OCI-LY7 (cell line): ENCODE measurements around the gene NFYB. TPM values are rescaled to one million over a fixed set of nuclear protein-coding genes. Genes with fewer than 3 reads are reported as not detected.

ENCODE experiments used
- BruUV-seq: library from RNA; stranded (reverse); fragments of 400-500 nt; replicated peaks from 2 replicates; lab custom pipeline; 2021; lab: Mats Ljungman, UMichigan
- CTCF ChIA-PET: fragments of 300-600 bp; sonication (Branson Sonifier 250); formaldehyde crosslinking; loops from one replicate; lab custom pipeline; 2022; ENCODE audit warnings: antibody characterized with exemption; ENCODE audit not compliant: unreplicated experiment; lab: Charles Lee
- POLR2A ChIA-PET: fragments of 300-600 bp; sonication (Branson Sonifier 250); formaldehyde crosslinking; loops from one replicate; lab custom pipeline; 2022; ENCODE audit warnings: antibody characterized with exemption; lab: Charles Lee
- DNase-seq: peaks from one replicate; pipeline ENCODE4 v3.0.0-alpha.2; 2015; ENCODE audit warnings: low spot score
- H2AFZ ChIP-seq: fragments of 200-600 bp; sonication (generic), shearing (Covaris generic); 2 replicates; pipeline ENCODE4 v1.6.1; 2014; ENCODE audit warnings: mild to moderate bottlenecking, antibody characterized with exemption, low read length, moderate library complexity
- H3K27ac ChIP-seq: fragments of 200-600 bp; sonication (generic); 2 replicates; pipeline ENCODE4 v1.5.1; 2014; ENCODE audit warnings: mixed run types, low read depth, mild to moderate bottlenecking, moderate library complexity, low read length, inconsistent platforms; ENCODE audit not compliant: poor library complexity, severe bottlenecking
- H3K36me3 ChIP-seq: fragments of 200-600 bp; sonication (generic); 2 replicates; pipeline ENCODE4 v1.6.1; 2014; ENCODE audit warnings: mild to moderate bottlenecking, antibody characterized with exemption, low read length, moderate library complexity, mixed read lengths; ENCODE audit not compliant: insufficient read depth
- H3K4me1 ChIP-seq: fragments of 200-600 bp; sonication (generic); 2 replicates; pipeline ENCODE4 v1.5.1; 2014; ENCODE audit warnings: mild to moderate bottlenecking, low read length; ENCODE audit not compliant: insufficient read depth, poor library complexity, severe bottlenecking
- H3K4me2 ChIP-seq: fragments of 200-600 bp; sonication (generic); 2 replicates; pipeline ENCODE4 v1.6.1; 2014; ENCODE audit warnings: mild to moderate bottlenecking, low read length
- H3K4me3 ChIP-seq: fragments of 200-600 bp; sonication (generic); 2 replicates; pipeline ENCODE4 v1.5.1; 2014; ENCODE audit warnings: mild to moderate bottlenecking, low read depth, low read length; ENCODE audit not compliant: poor library complexity, severe bottlenecking
- H3K79me2 ChIP-seq: fragments of 200-600 bp; sonication (generic); 2 replicates; pipeline ENCODE4 v1.6.1; 2016; ENCODE audit warnings: low read depth, mild to moderate bottlenecking, low read length, moderate library complexity, mixed read lengths; ENCODE audit not compliant: insufficient read depth
- H3K9me2 ChIP-seq: fragments of 200-600 bp; sonication (generic); 2 replicates; pipeline ENCODE4 v1.6.1; 2016; ENCODE audit warnings: mild to moderate bottlenecking, low read length, mixed read lengths; ENCODE audit not compliant: insufficient read depth
- H3K9me3 ChIP-seq: fragments of 200-600 bp; sonication (generic); 2 replicates; pipeline ENCODE4 v1.6.1; 2014; ENCODE audit warnings: mild to moderate bottlenecking, mixed run types, low read length, mixed read lengths
- H4K20me1 ChIP-seq: fragments of 200-600 bp; sonication (generic); 2 replicates; pipeline ENCODE4 v1.6.1; 2014; ENCODE audit warnings: mild to moderate bottlenecking, antibody characterized with exemption, low read length, moderate library complexity, mixed read lengths; ENCODE audit not compliant: insufficient read depth
- CTCF ChIP-seq: fragments of 200-600 bp; sonication (generic); conservative IDR thresholded peaks from 2 replicates; pipeline ENCODE4 v1.5.1; 2014; ENCODE audit warnings: mild to moderate bottlenecking, antibody characterized with exemption, low read length, moderate library complexity, mixed read lengths
- EZH2phosphoT487 ChIP-seq: fragments of 200-600 bp; sonication (generic); IDR thresholded peaks from 2 replicates; pipeline ENCODE4 v1.6.1; 2018; ENCODE audit warnings: low read depth, borderline replicate concordance, mild to moderate bottlenecking, mixed run types, antibody characterized with exemption, low read length, moderate library complexity, mixed read lengths
- intact Hi-C: fragments of 100-400 bp; cut with micrococcal nuclease; formaldehyde crosslinking; loops from one replicate; pipeline ENCODE4 v1.10.0; 2022; ENCODE audit not compliant: unreplicated experiment
- total RNA-seq, 2 experiments: library from RNA; depleted of rRNA in 1 of 2; stranded (reverse); fragments of >200 nt in 1 of 2; shearing (Covaris generic) in 1 of 2; gene quantifications; 2 replicates each; pipeline ENCODE4 v1.2.3, GENCODE V29; 2014 to 2022

Gene NFYB
- total RNA-seq, 2 experiments from 2014 or later, result 21.6 to 38.5 TPM

- intact Hi-C loops, result no loop called here
- no TSS peak for BruUV-seq
- Histone ChIP-seq H3K4me3 (no peak overlapping the region), H4K20me1 (0 out of 2 replicates have a peak, but pooled peaks cover 3% of the 10 kb centered on the region), H3K27ac (no peak overlapping the region), H3K9me3 (no peaks in the 10 kb centered on the region), H3K4me2 (no peak overlapping the region), H3K4me1 (peaks cover 24% of the 10 kb centered on the region), H3K79me2 (peaks cover 23% of the 10 kb centered on the region), H2AFZ (no peak overlapping the region), H3K9me2 (no peaks in the 10 kb centered on the region), H3K36me3 (peaks cover 66% of the 10 kb centered on the region)
- ChIA-PET CTCF (no interaction called here), POLR2A (interaction anchor here (0.9 to 1.4 kb wide), 3 partner anchors 24 to 168 kb away, joined by 3 to 4 read pairs (median 3); no protein-coding TSS in a partner anchor)
- DNase-seq, result no peak
- TF ChIP-seq EZH2phosphoT487, result no peak
- no peak for TF ChIP-seq CTCF
Observed at GRCh38 chr12:104133321-104133720, 4.7 kb downstream of the NFYB start.

- intact Hi-C loops, result no loop called here
- Histone ChIP-seq H2AFZ (no peak overlapping the region), H3K4me2 (no peak overlapping the region), H4K20me1 (0 out of 2 replicates have a peak, but pooled peaks cover 3% of the 10 kb centered on the region), H3K27ac (no peak overlapping the region), H3K4me1 (peaks cover 23% of the 10 kb centered on the region), H3K79me2 (peaks cover 23% of the 10 kb centered on the region), H3K36me3 (peaks cover 74% of the 10 kb centered on the region), H3K9me3 (no peaks in the 10 kb centered on the region), H3K9me2 (no peaks in the 10 kb centered on the region), H3K4me3 (no peak overlapping the region)
- no TSS peak for BruUV-seq
- ChIA-PET POLR2A (no interaction called here), CTCF (no interaction called here)
- no peak for TF ChIP-seq EZH2phosphoT487
- TF ChIP-seq CTCF, result no peak
- no peak for DNase-seq
Observed at GRCh38 chr12:104132351-104132956, 5.6 kb downstream of the NFYB start.

- H3K4me2 ChIP-seq, result no peak overlapping the region
- H2AFZ ChIP-seq, result no peak overlapping the region
- peaks cover 18% of the 10 kb centered on the region for H3K79me2 ChIP-seq
- H3K27ac ChIP-seq, result no peak overlapping the region
- H3K9me2 ChIP-seq, result no peaks in the 10 kb centered on the region
- TF ChIP-seq CTCF, result no peak
- TF ChIP-seq EZH2phosphoT487, result no peak
- H4K20me1 ChIP-seq, result 0 out of 2 replicates have a peak, but pooled peaks cover 3% of the 10 kb centered on the region
- ChIA-PET CTCF (no interaction called here), POLR2A (no interaction called here)
- peaks cover 21% of the 10 kb centered on the region for H3K4me1 ChIP-seq
- intact Hi-C loops, result no loop called here
- no peak overlapping the region for H3K4me3 ChIP-seq
- H3K9me3 ChIP-seq, result no peaks in the 10 kb centered on the region
- no TSS peak for BruUV-seq
- no peak for DNase-seq
- peaks cover 81% of the 10 kb centered on the region for H3K36me3 ChIP-seq
Observed at GRCh38 chr12:104131609-104132008, 6.4 kb downstream of the NFYB start.
